ENCODE results near the gene FHOD3. TPM values are rescaled to one million over a fixed set of nuclear protein-coding genes. Genes with fewer than 3 reads are reported as not detected.

FHOD3 gene
- total RNA-seq, 1 donor from 2014 or later: 5.6 TPM

GRCh38 chr18:36770315-36770946 is 472.9 kb downstream of the FHOD3 start:
- intact Hi-C loops (cut with DNase I): no loop called here
- TF ChIP-seq CTCF (IDR thresholded peaks at IDR 0.05) (no peak), POLR2A (IDR thresholded peaks at IDR 0.05) (no peak), POLR2AphosphoS5 (IDR thresholded peaks at IDR 0.05; ENCODE audit: insufficient read depth in 1 of 2, low read depth in 1 of 2) (no peak)
- H3K4me1 ChIP-seq: no peaks in the 10 kb centered on the region
- DNase-seq (ENCODE audit: extremely low spot score in 2 of 2): no peak
- no peak overlapping the region for H3K27ac ChIP-seq
- H3K9me3 ChIP-seq: no peaks in the 10 kb centered on the region
- H3K36me3 ChIP-seq: no peaks in the 10 kb centered on the region
- H3K4me3 ChIP-seq: no peak overlapping the region
- no peaks in the 10 kb centered on the region for H3K27me3 ChIP-seq

- H3K4me3 ChIP-seq: no peak overlapping the region
- no peak overlapping the region for H3K27ac ChIP-seq
- H3K4me1 ChIP-seq: no peaks in the 10 kb centered on the region
- DNase-seq (ENCODE audit: extremely low spot score in 2 of 2): no peak
- H3K36me3 ChIP-seq: no peaks in the 10 kb centered on the region
- intact Hi-C loops (cut with DNase I): no loop called here
- H3K27me3 ChIP-seq: no peaks in the 10 kb centered on the region
- TF ChIP-seq POLR2A (IDR thresholded peaks at IDR 0.05) (no peak), POLR2AphosphoS5 (IDR thresholded peaks at IDR 0.05; ENCODE audit: insufficient read depth in 1 of 2, low read depth in 1 of 2) (no peak), CTCF (IDR thresholded peaks at IDR 0.05) (no peak)
- no peaks in the 10 kb centered on the region for H3K9me3 ChIP-seq
These were observed 473.7 kb downstream of the FHOD3 start for GRCh38 chr18:36771245-36771644.

- no peak overlapping the region for H3K4me3 ChIP-seq
- no peaks in the 10 kb centered on the region for H3K36me3 ChIP-seq
- no peak overlapping the region for H3K27ac ChIP-seq
- no peaks in the 10 kb centered on the region for H3K4me1 ChIP-seq
- no peak for DNase-seq (ENCODE audit: extremely low spot score in 2 of 2)
- TF ChIP-seq POLR2AphosphoS5 (IDR thresholded peaks at IDR 0.05; ENCODE audit: insufficient read depth in 1 of 2, low read depth in 1 of 2) (no peak), CTCF (IDR thresholded peaks at IDR 0.05) (no peak), POLR2A (IDR thresholded peaks at IDR 0.05) (no peak)
- no peaks in the 10 kb centered on the region for H3K9me3 ChIP-seq
- intact Hi-C loops (cut with DNase I): no loop called here
- H3K27me3 ChIP-seq: no peaks in the 10 kb centered on the region
These were observed 474.8 kb downstream of the FHOD3 start for GRCh38 chr18:36772241-36772723.

- H3K36me3 ChIP-seq: no peaks in the 10 kb centered on the region
- no peak overlapping the region for H3K4me3 ChIP-seq
- H3K9me3 ChIP-seq: no peaks in the 10 kb centered on the region
- intact Hi-C loops (cut with DNase I): no loop called here
- H3K27ac ChIP-seq: no peak overlapping the region
- no peak for DNase-seq (ENCODE audit: extremely low spot score in 2 of 2)
- H3K27me3 ChIP-seq: no peaks in the 10 kb centered on the region
- no peaks in the 10 kb centered on the region for H3K4me1 ChIP-seq
- TF ChIP-seq POLR2A (IDR thresholded peaks at IDR 0.05) (no peak), POLR2AphosphoS5 (IDR thresholded peaks at IDR 0.05; ENCODE audit: insufficient read depth in 1 of 2, low read depth in 1 of 2) (no peak), CTCF (IDR thresholded peaks at IDR 0.05) (no peak)
These were observed 477.9 kb downstream of the FHOD3 start for GRCh38 chr18:36775396-36775795.

- Histone ChIP-seq H3K36me3 (no peaks in the 10 kb centered on the region), H3K4me1 (no peaks in the 10 kb centered on the region), H3K27me3 (no peaks in the 10 kb centered on the region), H3K9me3 (no peaks in the 10 kb centered on the region), H3K27ac (no peak overlapping the region), H3K4me3 (no peak overlapping the region)
- intact Hi-C loops (cut with DNase I): no loop called here
- DNase-seq (ENCODE audit: extremely low spot score in 2 of 2): no peak
- no peak for TF ChIP-seq CTCF (IDR thresholded peaks at IDR 0.05)
These were observed 479.1 kb downstream of the FHOD3 start for GRCh38 chr18:36776650-36777049.
